WTC11 (cell line): ENCODE data around the gene NFIA.

Experiments
- AFF4 ChIP-seq: sonication (generic); formaldehyde crosslinking; IDR thresholded peaks from 2 replicates; pipeline ENCODE4 v1.8.1; 2023; ENCODE audit warnings: mild to moderate bottlenecking, missing genetic modification reagents, borderline replicate concordance
- CTCF ChIP-seq: fragments of 200-600 bp; IDR thresholded peaks from 2 replicates; pipeline ENCODE4 v1.8.0; 2022; ENCODE audit warnings: antibody characterized with exemption
- ETV6 ChIP-seq: sonication (generic); formaldehyde crosslinking; IDR thresholded peaks from 2 replicates; pipeline ENCODE4 v1.8.1; 2022; ENCODE audit warnings: mild to moderate bottlenecking, missing genetic modification reagents
- FOXP1 ChIP-seq: sonication (generic); formaldehyde crosslinking; IDR thresholded peaks from 2 replicates; pipeline ENCODE4 v1.8.0; 2022; ENCODE audit warnings: missing genetic modification reagents, mild to moderate bottlenecking, moderate library complexity, borderline replicate concordance
- MAX ChIP-seq: sonication (generic); formaldehyde crosslinking; IDR thresholded peaks from 2 replicates; pipeline ENCODE4 v1.8.0; 2022; ENCODE audit warnings: mild to moderate bottlenecking, missing genetic modification reagents
- NFYB ChIP-seq: sonication (generic); formaldehyde crosslinking; conservative IDR thresholded peaks from 2 replicates; pipeline ENCODE4 v1.8.0; 2022; ENCODE audit warnings: low read depth, missing genetic modification reagents
- NR2C2 ChIP-seq: sonication (generic); formaldehyde crosslinking; IDR thresholded peaks from 2 replicates; pipeline ENCODE4 v1.8.0; 2022; ENCODE audit warnings: mild to moderate bottlenecking, missing genetic modification reagents
- RELA ChIP-seq: sonication (generic); formaldehyde crosslinking; IDR thresholded peaks from 2 replicates; pipeline ENCODE4 v1.8.1; 2022; ENCODE audit warnings: missing genetic modification reagents, mild to moderate bottlenecking, borderline replicate concordance
- SP1 ChIP-seq: sonication (generic); formaldehyde crosslinking; conservative IDR thresholded peaks from 2 replicates; pipeline ENCODE4 v1.8.1; 2022; ENCODE audit warnings: missing genetic modification reagents
- ZNF138 ChIP-seq: sonication (generic); formaldehyde crosslinking; conservative IDR thresholded peaks from 2 replicates; pipeline ENCODE4 v1.8.1; 2022; ENCODE audit warnings: mild to moderate bottlenecking, moderate library complexity, missing genetic modification reagents
- ZNF232 ChIP-seq: sonication (generic); formaldehyde crosslinking; IDR thresholded peaks from 2 replicates; pipeline ENCODE4 v1.8.0; 2022; ENCODE audit warnings: mild to moderate bottlenecking, missing genetic modification reagents
- ZNF317 ChIP-seq: sonication (generic); formaldehyde crosslinking; IDR thresholded peaks from 2 replicates; pipeline ENCODE4 v1.8.1; 2023; ENCODE audit warnings: low read depth, mild to moderate bottlenecking, moderate library complexity, missing genetic modification reagents, borderline replicate concordance
- ZNF423 ChIP-seq: fragments of 250-450 bp; sonication (Bioruptor Pico); IDR thresholded peaks from 2 replicates; pipeline ENCODE4 v2.1.2; 2022; ENCODE audit warnings: mild to moderate bottlenecking, moderate library complexity
- TF ChIP-seq, protein P1 (sequence below): sonication (generic); formaldehyde crosslinking; IDR thresholded peaks from 2 replicates; pipeline ENCODE4 v1.8.0; 2022; ENCODE audit warnings: mild to moderate bottlenecking, missing genetic modification reagents

GRCh38 chr1:61255358-61255703 is 173.0 kb downstream of the NFIA start:
- no peak for TF ChIP-seq ZNF138
- no peak for TF ChIP-seq ZNF317 (CRISPR knock-in tag)
- no peak for TF ChIP-seq CTCF
- TF ChIP-seq ZNF423 (CRISPR knock-in tag), result no peak
- TF ChIP-seq FOXP1 (CRISPR knock-in tag), result no peak
- no peak for TF ChIP-seq NR2C2 (CRISPR knock-in tag)
- no peak for TF ChIP-seq SP1 (CRISPR knock-in tag)
- no peak for TF ChIP-seq AFF4
- TF ChIP-seq RELA (CRISPR knock-in tag), result no peak
- TF ChIP-seq, protein P1, sequence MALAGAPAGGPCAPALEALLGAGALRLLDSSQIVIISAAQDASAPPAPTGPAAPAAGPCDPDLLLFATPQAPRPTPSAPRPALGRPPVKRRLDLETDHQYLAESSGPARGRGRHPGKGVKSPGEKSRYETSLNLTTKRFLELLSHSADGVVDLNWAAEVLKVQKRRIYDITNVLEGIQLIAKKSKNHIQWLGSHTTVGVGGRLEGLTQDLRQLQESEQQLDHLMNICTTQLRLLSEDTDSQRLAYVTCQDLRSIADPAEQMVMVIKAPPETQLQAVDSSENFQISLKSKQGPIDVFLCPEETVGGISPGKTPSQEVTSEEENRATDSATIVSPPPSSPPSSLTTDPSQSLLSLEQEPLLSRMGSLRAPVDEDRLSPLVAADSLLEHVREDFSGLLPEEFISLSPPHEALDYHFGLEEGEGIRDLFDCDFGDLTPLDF (CRISPR knock-in tag), result no peak
- no peak for TF ChIP-seq MAX
- no peak for TF ChIP-seq NFYB (CRISPR knock-in tag)
- no peak for TF ChIP-seq ETV6
- TF ChIP-seq ZNF232 (CRISPR knock-in tag), result no peak
